Fibroblast of lung (primary cell): ENCODE data around the gene C5orf24. TPM values are rescaled to one million over a fixed set of nuclear protein-coding genes. Genes with fewer than 3 reads are reported as not detected.
A peak's percentile ranks its signal among the peaks of the same experiment; 100 is the strongest.
"Not testable (repeated sequence)": the region's sequence is repeated elsewhere in the genome, so short reads cannot be mapped to it uniquely, and the experiment has no call there.

Experiments used
- DNase-seq, 2 donors: peaks; one replicate each; pipeline versions ENCODE4 v3.0.0 to v3.0.0-alpha.2; 2010; ENCODE audit warnings: low read depth in 2 of 2
- H2AFZ ChIP-seq: 2 replicates; pipeline ENCODE4 v1.5.1; 2012; ENCODE audit warnings: low read length, control low read depth, inconsistent platforms
- H3K27ac ChIP-seq: 2 replicates; pipeline ENCODE4 v1.5.1; 2011; ENCODE audit warnings: low read length, control low read depth; ENCODE audit not compliant: insufficient read depth
- H3K27me3 ChIP-seq: 2 replicates; pipeline ENCODE4 v1.5.1; 2011; ENCODE audit warnings: mild to moderate bottlenecking, low read length; ENCODE audit not compliant: control insufficient read depth, insufficient read depth
- H3K36me3 ChIP-seq: 2 replicates; pipeline ENCODE4 v1.5.1; 2011; ENCODE audit warnings: low read length; ENCODE audit not compliant: control insufficient read depth, insufficient read depth
- H3K4me1 ChIP-seq: 2 replicates; pipeline ENCODE4 v1.5.1; 2011; ENCODE audit warnings: low read length; ENCODE audit not compliant: control insufficient read depth, insufficient read depth; ENCODE audit errors: extremely low read depth
- H3K4me2 ChIP-seq: 2 replicates; pipeline ENCODE4 v1.5.1; 2011; ENCODE audit warnings: low read length, control low read depth; ENCODE audit not compliant: insufficient read depth; ENCODE audit errors: extremely low read depth
- H3K4me3 ChIP-seq, 4 experiments: fragments of 200-600 bp in 1 of 4; sonication (generic) in 1 of 4; replicated peaks in 1 of 4; 2 replicates each; pipeline ENCODE4 v1.5.1; 2011 to 2016; ENCODE audit warnings: low read length in 4 of 4, low read depth in 3 of 4, mild to moderate bottlenecking in 3 of 4, control low read depth in 2 of 4, inconsistent platforms in 1 of 4, mixed read lengths in 1 of 4; ENCODE audit not compliant: insufficient read depth in 1 of 4; ENCODE audit errors: control extremely low read depth in 1 of 4
- H3K79me2 ChIP-seq: 2 replicates; pipeline ENCODE4 v1.5.1; 2012; ENCODE audit warnings: mild to moderate bottlenecking, low read length, inconsistent platforms; ENCODE audit not compliant: control insufficient read depth, insufficient read depth
- H3K9ac ChIP-seq: 2 replicates; pipeline ENCODE4 v1.5.1; 2011; ENCODE audit warnings: mild to moderate bottlenecking, low read length, control low read depth; ENCODE audit not compliant: insufficient read depth
- H3K9me3 ChIP-seq: 2 replicates; pipeline ENCODE4 v1.5.1; 2012; ENCODE audit warnings: low read depth, low read length; ENCODE audit not compliant: control insufficient read depth, insufficient read depth
- H4K20me1 ChIP-seq: 2 replicates; pipeline ENCODE4 v1.5.1; 2011; ENCODE audit warnings: low read length; ENCODE audit not compliant: control insufficient read depth, insufficient read depth; ENCODE audit errors: extremely low read depth
- EZH2 ChIP-seq: IDR thresholded peaks from 2 replicates; pipeline ENCODE4 v1.5.1; 2012; ENCODE audit warnings: low read length, control low read depth, mild to moderate bottlenecking; ENCODE audit errors: missing control alignments
- polyA plus RNA-seq, 2 donors: library from polyadenylated mRNA; depleted of rRNA in 1 of 2; stranded (reverse) in 1 of 2; unstranded in 1 of 2; fragments of >200 nt; gene quantifications; 2 replicates each; pipeline ENCODE4 v1.2.1, GENCODE V29; 2011 to 2012; ENCODE audit warnings: missing spikeins in 1 of 2
- total RNA-seq: library from RNA; depleted of rRNA; stranded (reverse); fragments of >200 nt; gene quantifications from 2 replicates; pipeline ENCODE4 v1.2.1, GENCODE V29; 2014
- TF ChIP-seq, protein P1 (sequence below), 2 donors: IDR thresholded peaks in 1 of 2; conservative IDR thresholded peaks in 1 of 2; 1 replicate in 1 of 2; 2 replicates in 1 of 2; pipeline ENCODE4 v1.5.1; 2011 to 2012; ENCODE audit warnings: low read length in 2 of 2, control low read depth in 1 of 2, inconsistent platforms in 1 of 2, low read depth in 1 of 2, mild to moderate bottlenecking in 1 of 2

The C5orf24 gene
- total and polyA plus RNA-seq, 2 donors (not counting 1 experiment from before 2014, with no cell fraction given): 40.0 to 71.3 TPM

DNA sequence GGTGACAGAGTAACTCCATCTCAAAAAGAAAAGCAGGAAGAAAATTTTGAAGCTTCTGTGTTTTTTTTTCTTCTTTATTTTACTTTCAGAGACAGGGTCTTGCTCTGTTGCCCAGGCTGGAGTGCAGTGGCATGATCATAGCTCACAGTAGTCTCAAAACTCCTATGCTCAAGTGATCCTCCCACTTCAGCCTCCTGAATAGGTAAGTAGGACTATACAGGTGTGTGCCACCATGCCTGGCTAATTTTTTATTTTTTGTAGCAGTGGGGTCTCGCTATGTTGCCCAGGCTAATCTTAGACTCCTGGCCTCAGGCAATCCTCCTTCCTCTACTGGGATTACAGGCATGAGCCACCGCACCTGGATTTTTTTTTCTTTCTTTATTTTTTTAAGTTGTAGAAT is 10.1 kb upstream of the C5orf24 start:
- TF ChIP-seq EZH2: no peak
- TF ChIP-seq, protein P1, sequence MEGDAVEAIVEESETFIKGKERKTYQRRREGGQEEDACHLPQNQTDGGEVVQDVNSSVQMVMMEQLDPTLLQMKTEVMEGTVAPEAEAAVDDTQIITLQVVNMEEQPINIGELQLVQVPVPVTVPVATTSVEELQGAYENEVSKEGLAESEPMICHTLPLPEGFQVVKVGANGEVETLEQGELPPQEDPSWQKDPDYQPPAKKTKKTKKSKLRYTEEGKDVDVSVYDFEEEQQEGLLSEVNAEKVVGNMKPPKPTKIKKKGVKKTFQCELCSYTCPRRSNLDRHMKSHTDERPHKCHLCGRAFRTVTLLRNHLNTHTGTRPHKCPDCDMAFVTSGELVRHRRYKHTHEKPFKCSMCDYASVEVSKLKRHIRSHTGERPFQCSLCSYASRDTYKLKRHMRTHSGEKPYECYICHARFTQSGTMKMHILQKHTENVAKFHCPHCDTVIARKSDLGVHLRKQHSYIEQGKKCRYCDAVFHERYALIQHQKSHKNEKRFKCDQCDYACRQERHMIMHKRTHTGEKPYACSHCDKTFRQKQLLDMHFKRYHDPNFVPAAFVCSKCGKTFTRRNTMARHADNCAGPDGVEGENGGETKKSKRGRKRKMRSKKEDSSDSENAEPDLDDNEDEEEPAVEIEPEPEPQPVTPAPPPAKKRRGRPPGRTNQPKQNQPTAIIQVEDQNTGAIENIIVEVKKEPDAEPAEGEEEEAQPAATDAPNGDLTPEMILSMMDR (conservative IDR thresholded peaks at IDR 0.05 in 1 of 2, IDR thresholded peaks at IDR 0.05 in 1 of 2; ENCODE audit: low read depth in 1 of 2, low read length in 2 of 2): no peak
- H3K27me3 ChIP-seq: no peaks in the 10 kb centered on the region
- no peaks in the 10 kb centered on the region for H3K9me3 ChIP-seq
- H3K36me3 ChIP-seq: peaks cover 2% of the 10 kb centered on the region
- H3K4me2 ChIP-seq: no peak overlapping the region
- no peak overlapping the region for H3K9ac ChIP-seq
- no peaks in the 10 kb centered on the region for H4K20me1 ChIP-seq
- no peak overlapping the region for H3K27ac ChIP-seq
- no peaks in the 10 kb centered on the region for H3K79me2 ChIP-seq
- H2AFZ ChIP-seq: no peak overlapping the region
- H3K4me3 ChIP-seq: no peak overlapping the region
- DNase-seq: no peak
- H3K4me1 ChIP-seq: no peaks in the 10 kb centered on the region

DNA sequence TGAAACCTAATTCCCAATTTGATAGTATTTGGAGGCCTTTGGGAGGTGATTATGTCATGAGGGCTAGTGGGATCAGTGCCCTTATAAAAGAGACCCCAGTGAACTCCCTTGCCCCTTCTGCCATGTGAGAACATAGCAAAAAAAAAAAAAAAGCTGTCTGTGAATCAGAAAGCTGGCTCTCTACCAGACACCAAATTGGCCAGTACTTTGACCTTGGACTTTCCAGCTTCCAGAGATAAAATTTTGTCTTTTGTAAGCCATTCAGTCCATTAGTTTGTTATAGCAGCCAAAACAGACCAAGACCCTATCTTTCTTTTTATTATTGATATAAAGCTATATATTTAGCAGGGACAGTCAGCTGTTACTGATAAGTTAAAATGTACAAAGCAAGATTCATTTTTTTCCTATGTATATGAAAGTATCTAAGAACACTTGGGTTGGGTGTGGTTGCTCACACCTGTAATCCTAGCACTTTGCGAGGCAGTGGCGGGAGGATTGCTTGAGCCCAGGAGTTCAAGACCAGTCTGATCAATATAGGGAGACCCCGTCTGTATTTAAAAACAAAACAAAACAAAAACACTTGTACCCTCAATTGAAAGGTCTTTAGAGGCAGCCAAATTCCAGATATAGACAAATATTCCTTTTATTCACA is 8.1 kb upstream of the C5orf24 start:
- H3K4me3 ChIP-seq: no peak overlapping the region
- no peak overlapping the region for H3K27ac ChIP-seq
- no peak overlapping the region for H3K4me2 ChIP-seq
- peaks cover 2% of the 10 kb centered on the region for H3K4me1 ChIP-seq
- no peak for TF ChIP-seq EZH2
- TF ChIP-seq, protein P1 (conservative IDR thresholded peaks at IDR 0.05 in 1 of 2, IDR thresholded peaks at IDR 0.05 in 1 of 2; ENCODE audit: low read depth in 1 of 2, low read length in 2 of 2): no peak
- no peak overlapping the region for H3K9ac ChIP-seq
- no peaks in the 10 kb centered on the region for H3K27me3 ChIP-seq
- no peak overlapping the region for H2AFZ ChIP-seq
- H4K20me1 ChIP-seq: no peaks in the 10 kb centered on the region
- peaks cover 2% of the 10 kb centered on the region for H3K36me3 ChIP-seq
- no peaks in the 10 kb centered on the region for H3K79me2 ChIP-seq
- DNase-seq: peak in 1 of 2 donors; percentile 20
- H3K9me3 ChIP-seq: no peaks in the 10 kb centered on the region

DNA sequence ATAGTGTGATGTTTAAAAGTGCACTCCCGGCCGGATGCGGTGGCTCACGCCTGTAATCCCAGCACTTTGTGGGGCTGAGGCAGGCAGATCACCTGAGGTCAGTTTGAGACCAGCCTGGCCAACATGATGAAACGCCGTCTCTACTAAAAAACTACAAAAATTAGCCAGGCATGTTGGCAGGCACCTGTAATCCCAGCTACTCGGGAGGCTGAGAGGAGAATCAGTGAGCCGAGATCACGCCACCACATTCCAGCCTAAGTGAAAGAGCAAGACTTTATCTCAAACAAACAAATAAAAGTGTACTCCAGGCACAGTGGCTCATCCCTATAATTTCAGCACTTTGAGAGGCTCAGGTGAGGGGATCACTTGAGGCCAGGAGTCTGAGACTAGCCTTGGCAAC is 7.4 kb upstream of the C5orf24 start:
- not testable (repeated sequence) for H3K27ac ChIP-seq, H3K4me1 ChIP-seq, H3K4me2 ChIP-seq, H3K79me2 ChIP-seq, H3K27me3 ChIP-seq, H2AFZ ChIP-seq, H3K4me3 ChIP-seq, DNase-seq, H3K9me3 ChIP-seq, H3K36me3 ChIP-seq, H4K20me1 ChIP-seq, H3K9ac ChIP-seq
